Suprapubic skin (tissue), 4 donors: ENCODE data around the gene CHRNA4.

ENCODE experiments used
- CTCF ChIP-seq, 2 donors: fragments of 200-600 bp in 1 of 2; fragments of 450-650 bp in 1 of 2; sonication (generic) in 1 of 2; IDR thresholded peaks; one replicate each; pipeline ENCODE4 v1.5.1; 2016 to 2019; ENCODE audit warnings: antibody characterized with exemption in 2 of 2, mild to moderate bottlenecking in 1 of 2, moderate library complexity in 1 of 2
- POLR2A ChIP-seq, 2 donors: fragments of 450-650 bp; IDR thresholded peaks; one replicate each; pipeline ENCODE4 v1.6.1; 2017; ENCODE audit warnings: antibody characterized with exemption in 2 of 2, mild to moderate bottlenecking in 2 of 2, moderate library complexity in 2 of 2
- POLR2AphosphoS5 ChIP-seq, 3 donors: sonication (generic); formaldehyde crosslinking; IDR thresholded peaks; one replicate each; pipeline ENCODE4 v1.6.1; 2017; ENCODE audit warnings: antibody characterized with exemption in 3 of 3

GRCh38 chr20:63334356-63334755, 26.8 kb downstream of the CHRNA4 start:
- TF ChIP-seq CTCF (IDR thresholded peaks at IDR 0.05) (no peak), POLR2A (IDR thresholded peaks at IDR 0.05) (no peak), POLR2AphosphoS5 (IDR thresholded peaks at IDR 0.05) (no peak)
